HG03457 (cell line): ENCODE measurements around the gene C1orf74.

Experiments used
- ATAC-seq: cut with Tn5 transposase; IDR thresholded peaks from one replicate; pipeline ENCODE4 v1.9.1; 2021; ENCODE audit warnings: moderate number of reproducible peaks; ENCODE audit not compliant: unreplicated experiment

Gene C1orf74

DNA sequence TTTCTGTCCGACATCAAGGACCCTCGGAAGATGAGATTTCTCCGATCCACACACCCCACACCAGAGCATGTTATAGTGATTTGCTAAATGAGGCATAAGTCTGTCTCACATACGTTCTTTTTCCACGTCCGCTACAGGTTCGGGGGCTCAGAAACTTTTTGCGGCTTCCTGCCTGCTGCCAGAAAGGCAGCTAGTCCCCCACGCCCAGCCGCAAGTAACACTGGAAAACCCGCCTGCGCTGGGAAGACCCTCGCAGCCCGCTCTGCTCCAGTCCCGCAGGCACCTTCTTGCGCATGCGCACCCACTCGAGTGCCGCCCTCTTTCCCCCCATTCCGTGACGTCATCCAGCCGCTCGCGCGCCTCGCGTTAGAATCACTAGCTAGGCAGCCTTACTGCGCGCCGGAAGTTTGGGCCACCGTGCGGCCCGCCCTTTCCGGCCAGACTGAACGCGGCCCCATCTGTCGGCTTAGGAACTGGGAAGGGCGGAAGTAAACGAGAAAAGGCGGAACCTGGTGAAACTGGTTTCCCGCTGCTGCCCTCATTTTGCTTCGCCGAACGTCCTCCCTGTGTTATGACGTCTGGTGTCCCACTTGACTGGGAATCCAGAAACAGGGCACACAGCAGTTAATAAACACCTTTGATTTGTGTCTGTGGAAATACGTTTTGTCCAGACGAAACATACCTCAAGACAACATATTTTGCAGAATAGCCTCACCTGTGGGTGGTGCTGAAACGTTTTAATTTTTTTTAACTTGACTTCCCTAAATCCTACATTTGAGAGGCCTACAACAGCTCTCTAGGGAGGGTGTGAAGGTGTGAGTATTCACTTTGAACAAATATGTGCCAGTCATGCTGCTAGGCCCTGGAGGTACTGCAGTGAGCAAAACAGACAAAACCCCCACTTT lies at the start of gene C1orf74:
C1orf74 (minus strand) TSS at position 295 of the 905 bp plus-strand sequence. CDS start 925 bp downstream, outside the sequence.
- peak; percentile 97 for ATAC-seq

- no peak for ATAC-seq
Observed at GRCh38 chr1:209831615-209832014, 47.3 kb upstream of the C1orf74 start.

DNA sequence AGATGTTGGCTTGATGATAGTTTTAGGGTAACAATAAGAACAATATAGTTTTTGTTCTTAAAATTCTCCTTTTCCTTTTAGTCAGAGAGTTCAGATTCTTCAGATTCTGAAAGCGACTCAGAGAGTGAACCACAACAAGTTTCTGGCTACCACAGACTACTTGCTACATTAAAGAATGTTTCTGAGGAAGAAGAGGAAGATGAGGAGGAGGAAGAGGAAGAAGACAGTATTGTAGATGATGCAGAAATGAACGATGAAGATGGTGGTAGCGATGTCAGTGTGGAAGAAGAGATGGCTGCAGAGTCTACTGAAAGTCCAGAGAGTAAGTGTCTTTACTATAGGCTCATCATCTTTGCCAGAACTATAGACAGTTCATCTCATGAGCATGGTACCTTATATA lies 46.4 kb upstream of the C1orf74 start:
- ATAC-seq: no peak

DNA sequence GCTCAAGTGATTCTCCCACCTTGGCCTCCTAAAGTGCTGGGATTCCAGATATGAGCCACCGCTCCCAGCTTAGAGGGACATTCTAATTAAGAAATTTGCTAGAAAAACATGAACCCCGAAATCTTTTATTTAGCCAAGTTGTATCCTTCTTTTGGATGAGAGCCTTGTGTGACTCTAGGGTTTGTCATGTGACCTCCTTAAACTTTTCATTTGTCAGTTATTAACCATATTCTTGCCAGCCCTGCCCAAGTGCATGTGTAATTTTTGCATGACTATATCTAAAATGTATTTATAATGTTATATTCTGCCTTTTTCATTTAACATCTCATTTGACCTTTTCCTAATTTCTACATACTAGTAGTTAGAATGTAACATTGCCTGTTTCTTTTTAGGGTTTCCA lies 45.4 kb upstream of the C1orf74 start:
- no peak for ATAC-seq

- ATAC-seq: peak; percentile 80
Observed at GRCh38 chr1:209827384-209828262, 43.3 kb upstream of the C1orf74 start, which contains the start of gene UTP25. Gene UTP25 (plus strand): TSS chr1:209827972. CDS start chr1:209828064, 92 bp downstream.

DNA sequence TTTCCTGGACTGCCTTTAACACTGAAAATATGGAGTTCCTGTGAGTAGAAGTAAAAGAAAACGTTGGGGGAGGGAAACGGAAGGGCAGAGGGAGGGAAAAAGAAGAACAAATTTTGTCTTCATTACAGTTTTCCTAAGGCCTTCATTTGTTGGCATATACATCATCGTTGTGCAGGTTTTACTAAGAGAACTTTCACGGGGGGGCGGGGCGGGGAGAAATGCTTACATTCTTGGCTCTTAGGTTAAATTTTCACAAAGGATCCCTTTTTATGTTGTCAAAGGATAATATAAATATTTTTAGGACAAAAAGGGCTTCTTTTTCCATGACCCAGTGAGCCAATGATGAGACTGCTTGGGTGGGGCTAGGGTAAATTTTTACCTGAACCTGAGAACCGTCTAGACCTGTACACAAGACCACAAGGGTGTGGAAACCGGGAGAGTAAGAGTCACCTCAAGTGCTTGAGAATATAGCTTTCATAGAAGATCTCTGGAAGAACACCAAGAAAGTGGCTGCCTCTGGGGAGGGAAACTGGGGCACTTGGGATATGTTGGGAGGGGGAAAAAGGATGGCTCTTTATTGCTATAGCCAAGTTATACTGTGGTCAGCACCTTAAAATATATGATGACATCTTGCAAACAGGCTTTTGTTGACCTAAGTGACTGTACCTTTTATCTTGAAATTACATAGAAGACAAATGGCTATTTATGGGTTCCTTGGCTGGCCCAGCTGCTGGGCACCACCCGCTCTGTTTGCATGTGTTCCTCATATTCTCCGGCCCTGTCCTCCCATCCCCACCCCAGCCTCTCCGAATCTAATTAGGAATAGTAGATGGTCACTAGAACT lies 41.5 kb upstream of the C1orf74 start:
- ATAC-seq: no peak

- no peak for ATAC-seq
Observed at GRCh38 chr1:209823143-209824041, 39.0 kb upstream of the C1orf74 start.

GRCh38 chr1:209822706-209823105 lies 38.3 kb upstream of the C1orf74 start:
- no peak for ATAC-seq

DNA sequence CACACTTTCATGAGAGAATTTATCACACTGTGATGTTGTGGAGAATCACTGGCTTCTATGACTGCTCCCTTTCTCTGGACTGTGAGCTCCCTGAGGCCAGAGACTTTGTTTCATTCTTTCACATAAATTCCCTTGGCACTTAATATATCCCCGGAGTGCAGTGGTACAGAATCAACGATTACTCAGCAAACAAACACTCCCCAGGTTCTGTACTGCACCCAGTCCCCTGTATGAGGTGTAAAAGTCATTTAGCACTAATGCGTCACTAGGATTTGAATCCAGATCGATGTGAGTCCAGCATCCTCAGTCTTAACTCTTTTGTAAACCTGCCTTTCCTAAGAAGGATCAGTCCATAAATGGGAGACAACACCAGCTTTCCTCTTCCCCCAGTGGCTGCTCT lies 36.6 kb upstream of the C1orf74 start:
- no peak for ATAC-seq

GRCh38 chr1:209819058-209819457 lies 34.7 kb upstream of the C1orf74 start:
- no peak for ATAC-seq

DNA sequence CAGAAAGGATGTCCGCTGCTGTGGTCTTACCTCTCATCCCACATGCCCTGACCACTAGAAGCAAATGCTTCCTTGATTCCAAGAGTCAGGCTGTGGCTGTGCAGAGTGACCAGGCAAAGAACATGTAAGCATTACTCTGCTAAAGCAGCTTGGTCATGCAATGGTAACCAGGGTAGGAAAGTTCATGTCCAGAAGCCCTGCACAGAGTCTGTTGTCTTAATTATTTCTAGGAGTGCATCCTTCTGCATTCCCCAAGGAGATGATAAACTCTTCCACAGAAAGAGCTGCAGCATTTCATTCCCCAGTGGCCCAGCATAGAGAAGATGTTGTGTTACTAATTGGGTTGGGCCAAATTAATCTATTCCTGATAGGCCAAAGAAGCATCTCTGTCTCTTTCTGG lies 33.3 kb upstream of the C1orf74 start:
- no peak for ATAC-seq

- ATAC-seq: no peak
Observed at GRCh38 chr1:209816923-209817322, 32.6 kb upstream of the C1orf74 start.

- ATAC-seq: no peak
Observed at GRCh38 chr1:209815931-209816341, 31.6 kb upstream of the C1orf74 start.

DNA sequence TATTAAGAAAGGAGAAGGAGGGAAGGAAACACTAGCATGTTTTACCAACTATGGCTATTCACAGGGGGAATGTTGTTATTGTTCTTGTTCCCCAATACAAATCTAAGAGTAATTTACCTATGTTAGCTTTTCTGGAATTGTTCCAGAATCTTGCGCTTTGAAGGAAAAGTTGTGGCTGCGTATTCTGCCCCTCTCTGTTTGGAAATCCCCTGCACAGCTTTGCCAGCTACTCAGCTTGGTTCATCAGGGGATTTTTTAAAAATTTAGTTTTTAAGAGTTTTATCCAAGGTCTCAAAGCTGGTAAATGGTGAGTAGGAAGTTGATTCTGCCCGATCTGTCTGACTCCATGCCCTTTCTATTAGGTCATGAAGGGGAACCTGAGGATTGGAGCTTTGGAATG lies 31.1 kb upstream of the C1orf74 start:
- ATAC-seq: no peak

DNA sequence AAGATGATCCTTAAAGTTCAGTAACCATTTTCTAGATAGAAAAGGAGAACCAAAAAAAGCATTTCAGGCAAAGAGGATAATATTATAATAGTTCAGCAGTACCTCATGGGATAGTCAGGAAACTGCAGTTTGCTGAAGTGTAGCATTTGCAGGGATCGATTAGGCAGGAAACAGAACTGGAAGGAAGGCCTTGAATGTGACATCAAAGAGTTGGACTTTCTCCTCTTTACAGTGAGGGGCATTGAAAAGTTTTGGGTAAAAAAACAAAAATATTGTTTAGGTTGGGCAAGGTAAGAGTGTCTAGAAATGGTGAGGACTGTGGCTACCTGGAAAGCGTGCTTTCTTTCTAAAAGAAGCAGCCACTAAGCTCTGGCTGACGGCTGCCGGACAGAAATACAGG lies 29.5 kb upstream of the C1orf74 start:
- ATAC-seq: no peak

- ATAC-seq: no peak
Observed at GRCh38 chr1:209810783-209811182, 26.4 kb upstream of the C1orf74 start.

- no peak for ATAC-seq
Observed at GRCh38 chr1:209809611-209810010, 25.3 kb upstream of the C1orf74 start.

DNA sequence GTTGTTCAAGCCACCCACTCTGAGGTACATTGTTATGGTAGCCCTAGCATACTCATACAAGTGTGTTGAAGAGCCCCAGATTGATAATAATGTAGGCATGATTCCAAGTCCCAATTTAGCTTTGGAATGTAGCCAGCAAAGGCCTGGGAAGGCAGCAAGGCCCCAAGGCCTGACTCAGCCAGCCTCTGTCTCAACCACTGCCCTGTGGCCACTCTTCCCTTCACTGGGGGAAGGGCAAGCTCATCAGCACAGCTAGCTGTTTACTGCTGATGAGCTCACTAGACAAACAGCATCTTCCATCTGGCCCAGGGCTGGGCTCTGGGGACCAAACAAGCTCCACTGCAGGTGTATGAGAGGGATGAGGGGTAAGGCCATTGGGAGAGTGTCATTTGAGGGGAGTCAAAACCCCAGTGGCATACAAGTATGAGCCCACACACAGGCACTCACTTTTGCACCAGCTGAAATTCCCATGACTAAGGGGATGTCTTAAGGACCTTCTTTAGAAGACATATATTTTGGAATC lies 23.8 kb upstream of the C1orf74 start:
- ATAC-seq: no peak

GRCh38 chr1:209807509-209807908 lies 23.1 kb upstream of the C1orf74 start:
- no peak for ATAC-seq
